T-helper 17 cell (primary cell): Measurements from ENCODE around the gene MEAK7. TPM values are rescaled to one million over a fixed set of nuclear protein-coding genes. Genes with fewer than 3 reads are reported as not detected.

Source experiments
- ATAC-seq: fragments of 150-1000 bp; cut with Tn5 transposase; 2 replicates; pipeline ENCODE4 v1.10.0; 2021; ENCODE audit warnings: mild to moderate bottlenecking, moderate library complexity
- DNase-seq, 3 donors: peaks; one replicate each; pipeline versions ENCODE4 v3.0.0 to v3.0.0-alpha.2; 2020 to 2021
- H3K9me3 ChIP-seq: one replicate; pipeline ENCODE4 v1.7.0; 2013; ENCODE audit warnings: low read length, mild to moderate bottlenecking; ENCODE audit not compliant: control insufficient read depth, poor library complexity, severe bottlenecking
- H3K27ac Mint-ChIP-seq: one replicate; pipeline ENCODE4 v1.8.0; 2022; ENCODE audit warnings: mild to moderate bottlenecking, moderate library complexity, mixed read lengths
- H3K27me3 Mint-ChIP-seq: one replicate; pipeline ENCODE4 v1.8.0; 2022; ENCODE audit warnings: mixed read lengths
- H3K36me3 Mint-ChIP-seq: one replicate; pipeline ENCODE4 v1.8.0; 2022; ENCODE audit warnings: low read depth, mixed read lengths
- H3K4me1 Mint-ChIP-seq: one replicate; pipeline ENCODE4 v1.8.0; 2022; ENCODE audit warnings: mild to moderate bottlenecking, mixed read lengths
- H3K4me3 Mint-ChIP-seq: one replicate; pipeline ENCODE4 v1.8.0; 2022; ENCODE audit warnings: mild to moderate bottlenecking, moderate library complexity, mixed read lengths
- total RNA-seq, 4 donors: library from RNA in 2 of 4; stranded (reverse) in 2 of 4; gene quantifications; one replicate each; pipeline ENCODE4 v1.2.3 and lab custom pipeline; 2022 to 2026

MEAK7 gene
- total RNA-seq, 2 donors from 2014 or later = 5.7 to 8.9 TPM

DNA sequence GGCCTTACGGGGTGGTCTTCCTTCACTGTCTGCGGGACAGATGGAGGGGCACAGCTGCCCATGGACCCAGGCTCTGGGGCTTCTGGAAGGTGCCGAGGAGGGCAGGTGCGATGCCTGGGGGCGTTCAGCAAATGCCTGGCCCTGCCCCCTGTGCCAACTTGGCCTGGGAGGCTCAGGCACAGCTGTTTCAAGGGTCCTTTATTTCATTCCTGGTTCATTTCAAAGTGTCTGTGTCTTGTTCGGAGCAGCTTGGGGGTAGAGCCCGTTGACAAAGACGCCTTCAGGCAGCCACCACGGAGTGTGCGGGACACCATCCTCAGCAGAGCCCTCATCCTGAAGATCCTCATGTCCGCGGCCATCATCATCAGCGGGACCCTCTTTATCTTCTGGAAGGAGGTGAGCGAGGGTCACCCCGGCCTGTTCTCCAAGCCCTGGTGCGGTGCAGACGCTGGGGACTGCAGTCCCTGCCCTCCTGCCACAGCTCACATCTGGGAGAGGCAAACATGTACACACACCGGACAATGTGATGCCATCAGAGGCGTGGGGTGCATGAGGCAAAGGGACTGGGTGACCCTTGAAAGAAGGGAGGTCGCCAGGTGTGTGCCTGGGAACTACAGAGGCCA lies 43.9 kb downstream of the MEAK7 start:
- ATAC-seq = no peak
- H3K4me1 Mint-ChIP-seq = peaks cover 7% of the 10 kb centered on the region
- H3K27me3 Mint-ChIP-seq = no peaks in the 10 kb centered on the region
- H3K9me3 ChIP-seq = no peaks in the 10 kb centered on the region
- H3K36me3 Mint-ChIP-seq = no peaks in the 10 kb centered on the region
- H3K27ac Mint-ChIP-seq = no peak overlapping the region
- H3K4me3 Mint-ChIP-seq = no peak overlapping the region
- no peak for DNase-seq

DNA sequence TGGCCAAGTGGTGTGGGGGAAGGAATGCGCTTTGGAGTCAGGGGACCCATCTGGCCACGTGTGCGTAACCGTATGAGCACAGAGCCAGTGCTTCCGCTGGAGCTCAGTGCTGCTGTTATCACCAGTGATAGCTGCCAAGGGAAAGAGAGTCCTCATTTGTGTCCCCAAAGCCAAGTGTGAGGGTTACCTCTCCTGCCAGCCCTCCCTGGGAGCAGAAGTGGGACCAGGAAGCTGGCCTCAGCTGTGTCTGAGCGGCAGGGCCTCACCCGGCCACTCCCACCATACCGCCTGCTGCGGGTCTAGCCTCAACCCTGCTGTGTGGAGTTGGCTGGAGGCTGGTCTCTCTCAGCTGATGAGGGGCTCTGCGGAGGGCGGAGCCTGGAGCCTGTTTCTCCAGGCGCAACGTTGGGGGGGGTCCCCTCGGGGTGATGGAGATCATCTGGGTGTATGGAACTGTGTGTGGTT lies 44.5 kb downstream of the MEAK7 start:
- H3K4me3 Mint-ChIP-seq = no peak overlapping the region
- H3K27me3 Mint-ChIP-seq = no peaks in the 10 kb centered on the region
- H3K27ac Mint-ChIP-seq = no peak overlapping the region
- H3K4me1 Mint-ChIP-seq = peaks cover 7% of the 10 kb centered on the region
- no peak for ATAC-seq
- DNase-seq = no peak
- no peaks in the 10 kb centered on the region for H3K9me3 ChIP-seq
- no peaks in the 10 kb centered on the region for H3K36me3 Mint-ChIP-seq

DNA sequence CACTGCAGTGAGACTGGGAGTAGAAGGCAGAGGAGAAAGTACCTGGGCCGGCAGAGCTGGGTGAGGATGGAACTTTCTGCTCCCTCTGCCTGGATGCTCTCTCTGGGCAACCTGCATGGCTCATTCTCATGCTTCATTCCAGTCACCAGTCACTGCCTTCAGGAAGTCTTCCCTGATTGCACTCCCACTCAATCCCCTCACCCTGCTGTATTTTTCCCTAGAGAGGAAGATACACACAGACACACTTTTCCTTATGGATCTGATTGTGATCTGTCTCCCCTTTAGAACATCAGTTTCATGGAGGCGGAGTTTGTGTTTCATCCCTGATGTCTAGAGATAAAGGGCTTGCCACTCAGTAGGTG lies 44.9 kb downstream of the MEAK7 start:
- H3K27ac Mint-ChIP-seq = no peak overlapping the region
- H3K27me3 Mint-ChIP-seq = no peaks in the 10 kb centered on the region
- no peaks in the 10 kb centered on the region for H3K9me3 ChIP-seq
- H3K4me1 Mint-ChIP-seq = peaks cover 7% of the 10 kb centered on the region
- ATAC-seq (no peak), DNase-seq (no peak)
- no peaks in the 10 kb centered on the region for H3K36me3 Mint-ChIP-seq
- H3K4me3 Mint-ChIP-seq = no peak overlapping the region

DNA sequence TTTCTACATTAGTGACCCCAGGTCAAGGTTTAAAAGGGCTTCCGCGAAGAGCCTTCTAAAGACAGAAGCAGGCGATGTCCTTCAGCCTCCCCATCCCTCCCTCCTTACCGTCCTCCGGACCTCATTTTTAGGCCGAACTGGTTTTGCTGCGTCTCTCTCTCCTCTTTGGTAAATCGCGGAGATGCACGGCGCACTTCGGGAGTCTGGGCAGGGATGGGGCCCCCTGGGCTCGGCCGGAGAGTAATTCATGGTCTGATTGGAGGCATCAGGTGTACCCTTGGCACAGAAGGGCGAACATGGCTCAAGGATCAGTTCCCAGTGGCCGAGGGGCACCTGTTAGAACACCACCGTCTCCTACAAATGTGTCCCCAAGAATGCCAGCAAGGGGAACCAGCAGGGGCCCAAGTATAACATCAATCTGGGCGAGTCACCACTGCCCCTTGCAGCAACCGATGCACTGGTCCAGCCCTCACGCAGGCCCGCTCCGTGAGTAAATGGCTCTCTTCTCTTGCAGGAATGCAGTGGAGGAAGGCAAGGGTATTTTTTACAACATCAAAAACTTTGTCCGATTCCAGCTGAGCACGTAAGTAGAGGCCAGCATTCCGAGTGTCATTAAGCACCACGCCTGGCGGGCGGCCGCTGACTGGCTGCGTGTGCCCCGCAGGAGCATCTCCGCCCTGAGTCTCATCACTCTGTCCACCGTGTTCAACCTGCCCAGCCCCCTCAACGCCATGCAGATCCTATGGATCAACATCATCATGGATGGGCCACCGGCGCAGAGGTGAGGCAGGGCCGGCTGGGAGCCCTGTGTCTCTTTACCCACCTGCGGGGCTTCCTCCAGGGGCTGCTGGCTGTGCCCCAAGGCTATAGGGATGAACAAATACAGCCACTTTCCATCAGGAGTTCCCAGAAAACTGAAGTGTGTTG lies 45.6 kb downstream of the MEAK7 start:
- no peaks in the 10 kb centered on the region for H3K9me3 ChIP-seq
- H3K27me3 Mint-ChIP-seq = no peaks in the 10 kb centered on the region
- ATAC-seq = no peak
- no peaks in the 10 kb centered on the region for H3K36me3 Mint-ChIP-seq
- no peak overlapping the region for H3K27ac Mint-ChIP-seq
- peaks cover 5% of the 10 kb centered on the region for H3K4me1 Mint-ChIP-seq
- no peak for DNase-seq
- H3K4me3 Mint-ChIP-seq = no peak overlapping the region

- H3K4me1 Mint-ChIP-seq = no peaks in the 10 kb centered on the region
- peaks cover 2% of the 10 kb centered on the region for H3K27me3 Mint-ChIP-seq
- no peaks in the 10 kb centered on the region for H3K9me3 ChIP-seq
- no peak for ATAC-seq
- no peaks in the 10 kb centered on the region for H3K36me3 Mint-ChIP-seq
- DNase-seq = no peak
- no peak overlapping the region for H3K27ac Mint-ChIP-seq
- H3K4me3 Mint-ChIP-seq = no peak overlapping the region
Measured at GRCh38 chr16:84455031-84455430, 49.4 kb downstream of the MEAK7 start.

Other genes with a start within 250 kb of the MEAK7 start
- not detected for gene WFDC1, start 209.8 kb downstream of the MEAK7 start, total RNA-seq
- gene ATP2C2, start 136.1 kb downstream of the MEAK7 start, total RNA-seq = not detected
- gene COTL1, start 113.4 kb upstream of the MEAK7 start, total RNA-seq = 100 to 1,000 TPM; 287 to 328 TPM
- gene KLHL36, start 143.9 kb upstream of the MEAK7 start, total RNA-seq = 10 to 100 TPM; 68.1 to 78.2 TPM
- 100 to 1,000 TPM; 169 to 221 TPM for gene USP10, start 195.3 kb upstream of the MEAK7 start, total RNA-seq